Measurements from ENCODE around the gene ITPK1.
"Not testable (repeated sequence)": the region's sequence is repeated elsewhere in the genome, so short reads cannot be mapped to it uniquely, and the experiment has no call there.

The ITPK1 gene

GRCh38 chr14:93067088-93067487 is 48.6 kb downstream of the ITPK1 start:
- TF ChIP-seq, protein P1, sequence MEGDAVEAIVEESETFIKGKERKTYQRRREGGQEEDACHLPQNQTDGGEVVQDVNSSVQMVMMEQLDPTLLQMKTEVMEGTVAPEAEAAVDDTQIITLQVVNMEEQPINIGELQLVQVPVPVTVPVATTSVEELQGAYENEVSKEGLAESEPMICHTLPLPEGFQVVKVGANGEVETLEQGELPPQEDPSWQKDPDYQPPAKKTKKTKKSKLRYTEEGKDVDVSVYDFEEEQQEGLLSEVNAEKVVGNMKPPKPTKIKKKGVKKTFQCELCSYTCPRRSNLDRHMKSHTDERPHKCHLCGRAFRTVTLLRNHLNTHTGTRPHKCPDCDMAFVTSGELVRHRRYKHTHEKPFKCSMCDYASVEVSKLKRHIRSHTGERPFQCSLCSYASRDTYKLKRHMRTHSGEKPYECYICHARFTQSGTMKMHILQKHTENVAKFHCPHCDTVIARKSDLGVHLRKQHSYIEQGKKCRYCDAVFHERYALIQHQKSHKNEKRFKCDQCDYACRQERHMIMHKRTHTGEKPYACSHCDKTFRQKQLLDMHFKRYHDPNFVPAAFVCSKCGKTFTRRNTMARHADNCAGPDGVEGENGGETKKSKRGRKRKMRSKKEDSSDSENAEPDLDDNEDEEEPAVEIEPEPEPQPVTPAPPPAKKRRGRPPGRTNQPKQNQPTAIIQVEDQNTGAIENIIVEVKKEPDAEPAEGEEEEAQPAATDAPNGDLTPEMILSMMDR (IDR thresholded peaks at IDR 0.05; ENCODE audit: extremely low read depth, missing control alignments) = no peak

GRCh38 chr14:93065272-93065730 is 50.4 kb downstream of the ITPK1 start:
- TF ChIP-seq, protein P1 (IDR thresholded peaks at IDR 0.05; ENCODE audit: extremely low read depth, missing control alignments) = no peak
- DNase-seq (ENCODE audit: low spot score) = no peak

More at GRCh38 chr14:93067088-93067487, 48.6 kb downstream of the ITPK1 start:
- DNase-seq (ENCODE audit: low spot score) = no peak

DNA sequence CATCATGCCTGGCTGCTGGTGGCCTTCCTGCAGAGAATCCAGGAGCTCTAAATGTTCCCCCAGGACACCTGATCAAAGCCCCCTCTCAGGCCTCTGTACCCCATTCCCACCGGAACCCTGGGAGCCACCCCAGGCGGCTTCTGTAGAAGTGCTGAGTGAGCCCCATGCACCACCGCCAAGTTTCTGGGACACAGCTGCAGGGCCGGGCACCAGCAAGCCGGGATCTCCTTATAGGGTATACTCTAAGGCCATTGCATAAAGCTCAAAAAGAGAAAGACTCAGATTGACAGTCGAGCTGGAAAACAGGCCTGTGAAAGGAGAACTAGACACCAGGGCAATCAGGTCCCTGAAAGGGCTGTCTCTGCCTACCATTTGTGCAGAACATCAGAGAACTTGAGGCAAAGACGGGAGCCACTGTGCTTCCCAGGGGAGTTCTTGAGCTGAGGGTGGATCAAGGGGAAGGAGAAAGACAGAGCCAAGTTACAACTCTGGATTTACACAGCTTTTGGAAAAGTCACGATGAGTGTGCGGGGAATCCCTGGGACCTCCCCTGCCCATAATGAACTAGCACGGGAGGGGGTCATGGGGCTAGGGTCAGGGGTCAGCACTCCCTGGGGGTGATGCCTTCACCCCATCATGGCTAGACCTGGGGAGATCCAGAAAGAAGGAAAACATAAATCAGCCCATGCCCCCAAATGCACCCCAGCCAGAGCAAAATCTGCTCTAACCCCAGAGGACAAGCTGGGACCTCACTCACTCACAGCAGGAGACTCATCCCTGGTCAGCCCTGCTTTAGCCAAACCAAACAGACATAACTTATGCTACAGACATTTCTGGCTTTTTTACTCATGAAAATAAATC is 51.1 kb downstream of the ITPK1 start:
- TF ChIP-seq, protein P1 (IDR thresholded peaks at IDR 0.05; ENCODE audit: extremely low read depth, missing control alignments) = no peak
- no peak for DNase-seq (ENCODE audit: low spot score)

DNA sequence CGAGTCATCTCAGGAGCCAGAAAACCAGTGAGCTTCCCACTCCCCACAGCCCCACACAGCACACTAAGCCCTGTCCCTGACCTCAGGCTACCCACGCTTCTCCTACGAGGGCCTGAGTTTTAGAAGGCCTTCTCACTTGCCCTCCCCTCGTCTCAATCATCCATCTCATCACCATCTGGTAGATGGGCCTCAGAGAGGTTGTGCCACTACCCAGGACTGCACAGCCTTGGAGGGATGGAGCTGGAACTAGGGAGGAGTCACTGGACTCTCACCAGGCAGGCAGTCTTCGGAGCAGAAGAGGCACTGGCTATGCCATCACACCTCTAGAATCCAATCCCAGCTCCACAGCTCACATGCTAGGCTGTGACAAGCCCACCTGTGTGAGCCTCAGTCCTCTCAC is 52.3 kb downstream of the ITPK1 start:
- TF ChIP-seq, protein P1 (IDR thresholded peaks at IDR 0.05; ENCODE audit: extremely low read depth, missing control alignments) = no peak
- no peak for DNase-seq (ENCODE audit: low spot score)

DNA sequence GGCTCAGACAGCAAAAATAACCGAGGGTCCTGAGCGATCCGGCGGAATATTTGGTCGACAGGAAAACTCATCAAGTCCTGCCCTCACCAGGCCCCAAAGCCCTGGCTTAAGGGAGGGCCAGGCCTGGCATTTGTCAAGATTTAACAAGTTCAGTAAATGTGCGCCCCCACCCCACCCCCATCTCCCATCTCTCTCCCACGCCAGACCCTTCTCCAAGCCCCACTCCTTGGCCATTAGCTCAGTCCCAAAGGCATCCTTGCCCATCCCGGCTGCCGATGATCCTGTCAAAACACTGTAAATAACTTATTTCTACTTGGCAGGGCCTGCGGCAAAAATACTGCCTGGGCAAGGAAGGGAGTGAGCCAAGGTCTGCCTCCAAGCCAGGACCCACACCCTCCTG is 52.8 kb downstream of the ITPK1 start:
- no peak for DNase-seq (ENCODE audit: low spot score)
- TF ChIP-seq, protein P1 (IDR thresholded peaks at IDR 0.05; ENCODE audit: extremely low read depth, missing control alignments) = no peak

- DNase-seq (ENCODE audit: low spot score) = not testable (repeated sequence)
Measured at GRCh38 chr14:93062013-93062412, 53.7 kb downstream of the ITPK1 start.

- TF ChIP-seq, protein P1 (IDR thresholded peaks at IDR 0.05; ENCODE audit: extremely low read depth, missing control alignments) = no peak
- DNase-seq (ENCODE audit: low spot score) = no peak
Measured at GRCh38 chr14:93061380-93062012, 54.2 kb downstream of the ITPK1 start.
